Body of pancreas (tissue), 4 donors: ENCODE data around the gene ERMP1. TPM values are rescaled to one million over a fixed set of nuclear protein-coding genes. Genes with fewer than 3 reads are reported as not detected.

Experiments
- ATAC-seq: fragments of 150-250 bp; one replicate; pipeline ENCODE4 v1.9.1; 2016
- DNase-seq, 4 donors: peaks; one replicate each; pipeline ENCODE4 v3.0.0-alpha.2; 2019
- H3K27ac ChIP-seq, 4 donors: fragments of 200-600 bp; sonication (generic); 1 replicate in 3 of 4; 2 replicates in 1 of 4; pipeline versions ENCODE4 v1.5.1 to v1.6.1; 2016 to 2019; ENCODE audit warnings: mild to moderate bottlenecking in 1 of 4, mixed read lengths in 1 of 4, moderate library complexity in 1 of 4
- H3K27me3 ChIP-seq, 2 donors: fragments of 200-600 bp; sonication (generic); one replicate each; pipeline ENCODE4 v1.6.0; 2016; ENCODE audit warnings: mild to moderate bottlenecking in 1 of 2
- H3K36me3 ChIP-seq, 2 donors: fragments of 200-600 bp; sonication (generic); replicated peaks in 1 of 2; 2 replicates each; pipeline ENCODE4 v1.5.1; 2016; ENCODE audit warnings: low read depth in 2 of 2; ENCODE audit not compliant: insufficient read depth in 1 of 2
- H3K4me1 ChIP-seq: fragments of 200-600 bp; sonication (generic); one replicate; pipeline ENCODE4 v1.6.0; 2016
- H3K4me3 ChIP-seq, 2 donors: fragments of 200-600 bp; sonication (generic); 1 replicate in 1 of 2; 2 replicates in 1 of 2; pipeline ENCODE4 v1.5.1; 2016 to 2019
- H3K9me3 ChIP-seq, 3 donors: fragments of 200-600 bp; sonication (generic); 1 replicate in 2 of 3; 2 replicates in 1 of 3; pipeline ENCODE4 v1.5.1; 2016
- CTCF ChIP-seq, 7 experiments: fragments of 450-650 bp in 4 of 7; fragments of 200-600 bp in 3 of 7; sonication (generic) in 3 of 7; IDR thresholded peaks; one replicate each; pipeline ENCODE4 v1.5.1; 2016 to 2019; ENCODE audit warnings: antibody characterized with exemption in 7 of 7
- POLR2A ChIP-seq, 3 donors: fragments of 450-650 bp; IDR thresholded peaks; one replicate each; pipeline ENCODE4 v1.6.1; 2016; ENCODE audit warnings: antibody characterized with exemption in 3 of 3, mild to moderate bottlenecking in 2 of 3
- WGBS, 2 donors: methylation state at CpG; one replicate each; pipeline ENCODE4 v1.1.5; 2017; 5-methylcytosine and 5-hydroxymethylcytosine counted together
- intact Hi-C: fragments of 100-400 bp; cut with DNase I; formaldehyde crosslinking; loops from one replicate; pipeline ENCODE4 v1.15.1; 2023
- total RNA-seq, 2 donors: library from RNA; depleted of rRNA; stranded (reverse); fragments of >200 nt; gene quantifications; one replicate each; pipeline ENCODE4 v1.1.0, GENCODE V29; 2016

ERMP1 gene
- total RNA-seq, 2 donors from 2014 or later, result 11.2 to 11.9 TPM

GRCh38 chr9:5736563-5737346 lies 96.2 kb downstream of the ERMP1 start:
- DNase-seq, result no peak
- TF ChIP-seq POLR2A (IDR thresholded peaks at IDR 0.05) (no peak), CTCF (IDR thresholded peaks at IDR 0.05) (no peak)
- Histone ChIP-seq H3K27me3 (no peaks in the 10 kb centered on the region), H3K36me3 (peaks cover 0 to 4% of the 10 kb centered on the region in 2 donors), H3K27ac (no peak overlapping the region), H3K4me3 (no peak overlapping the region), H3K4me1 (peaks cover 6% of the 10 kb centered on the region), H3K9me3 (no peaks in the 10 kb centered on the region)
- no peak for ATAC-seq
- intact Hi-C loops, result no loop called here
- WGBS, 2 donors, result 71 to 97% methylated on average over 2 of the region's 2 CpGs

GRCh38 chr9:5735072-5735471 lies 97.8 kb downstream of the ERMP1 start:
- TF ChIP-seq CTCF (IDR thresholded peaks at IDR 0.05), result no peak
- no peak for TF ChIP-seq POLR2A (IDR thresholded peaks at IDR 0.05)
- Histone ChIP-seq H3K27ac (no peak overlapping the region), H3K4me3 (no peak overlapping the region), H3K9me3 (no peaks in the 10 kb centered on the region), H3K27me3 (no peaks in the 10 kb centered on the region), H3K36me3 (peaks cover 0 to 4% of the 10 kb centered on the region in 2 donors), H3K4me1 (peaks cover 6% of the 10 kb centered on the region)
- ATAC-seq (no peak), DNase-seq (no peak)
- 43 to 50% methylated on average over 2 of the region's 2 CpGs for WGBS, 2 donors
- intact Hi-C loops, result no loop called here

Other genes with a start within 250 kb of the ERMP1 start
- gene RIC1, start 204.0 kb downstream of the ERMP1 start, total RNA-seq, result 10 to 100 TPM; 22.4 to 23.1 TPM
- gene MLANA, start 57.8 kb upstream of the ERMP1 start, total RNA-seq, result not detected
- gene RANBP6, start 182.5 kb upstream of the ERMP1 start, total RNA-seq, result 10 to 100 TPM in 1 of 2 donors, 1 to 10 TPM in 1; 6.6 to 11.4 TPM